GM12892 (cell line): Measurements from ENCODE around the gene KLF18.

Experiments used
- POLR2A ChIP-seq: IDR thresholded peaks from 2 replicates; pipeline ENCODE4 v1.6.1; 2011; ENCODE audit warnings: low read depth, low read length, control low read depth
- POLR2AphosphoS5 ChIP-seq: IDR thresholded peaks from 2 replicates; pipeline ENCODE4 v1.6.1; 2011; ENCODE audit warnings: low read depth, low read length, control low read depth
- TAF1 ChIP-seq: IDR thresholded peaks from 2 replicates; pipeline ENCODE4 v1.6.1; 2011; ENCODE audit warnings: low read depth, mild to moderate bottlenecking, control low read depth, low read length, borderline replicate concordance

DNA sequence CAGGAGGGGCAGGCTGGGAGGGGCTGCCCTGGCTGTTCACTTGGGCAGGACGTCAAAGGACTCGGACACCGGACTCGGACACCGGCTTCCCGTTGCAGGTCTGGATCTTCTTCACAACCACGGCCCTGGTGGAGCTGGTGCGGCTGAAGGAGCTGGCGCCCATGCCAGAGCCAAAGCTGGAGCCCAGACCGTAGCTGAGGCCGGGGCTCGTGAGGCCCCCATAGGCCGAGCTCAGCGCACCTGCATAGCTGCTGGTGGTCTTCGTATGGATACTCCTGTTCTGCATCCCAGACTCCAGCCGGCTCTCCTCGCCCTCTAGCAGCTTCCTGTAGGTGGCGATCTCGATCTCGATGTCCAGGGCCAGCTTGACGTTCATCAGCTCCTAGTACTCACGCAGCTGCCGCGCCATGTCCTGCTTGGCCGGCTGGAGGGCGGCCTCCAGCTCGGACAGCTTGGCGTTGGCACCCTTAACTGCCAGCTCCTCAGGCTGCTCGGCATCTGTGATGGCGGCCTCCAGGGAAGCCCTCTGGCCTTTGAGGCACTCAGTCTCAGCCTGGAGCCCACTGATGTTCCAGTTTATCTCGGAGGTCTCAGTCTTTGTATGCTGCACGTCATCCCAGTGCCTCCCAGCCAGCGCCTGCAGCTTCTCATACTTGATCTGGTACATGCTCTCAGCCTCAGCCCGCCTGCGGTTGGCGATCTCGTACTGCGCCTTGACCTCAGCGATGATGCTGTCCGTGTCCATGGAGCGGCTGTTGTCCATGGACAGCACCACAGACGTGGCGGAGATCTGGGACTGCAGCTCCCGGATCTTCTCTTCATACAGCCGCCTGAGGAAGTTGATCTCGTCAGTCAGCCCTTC is 37.9 kb downstream of the KLF18 start:
- TF ChIP-seq POLR2A: no peak
- no peak for TF ChIP-seq POLR2AphosphoS5
- TF ChIP-seq TAF1: no peak
